GM19099 (cell line): ENCODE data around the gene CPPED1.

Source experiments
- POLR2A ChIP-seq: IDR thresholded peaks from 3 replicates; pipeline ENCODE4 v1.6.1; 2011; ENCODE audit warnings: low read depth; ENCODE audit not compliant: insufficient read length; ENCODE audit errors: extremely low read depth

CPPED1 gene

DNA sequence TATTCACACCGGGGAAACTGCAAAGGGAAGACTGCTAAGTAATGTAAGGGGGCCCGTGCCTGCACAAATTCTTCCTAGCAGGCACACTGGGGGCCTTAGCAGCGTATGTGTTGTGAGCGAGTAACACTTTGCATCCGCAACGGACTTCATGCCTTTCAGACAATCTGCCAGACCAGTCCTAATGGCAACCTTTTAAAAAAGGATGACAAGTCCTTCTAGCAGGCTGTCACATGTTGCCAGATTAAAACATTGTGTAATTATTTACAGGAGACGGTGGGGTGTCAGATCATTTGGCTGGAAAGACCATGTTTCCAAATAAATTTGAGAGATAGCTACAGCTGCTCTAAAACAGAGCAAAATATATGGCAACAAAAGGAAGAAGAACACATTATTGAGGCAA is 46.1 kb downstream of the CPPED1 start:
- TF ChIP-seq POLR2A: no peak

DNA sequence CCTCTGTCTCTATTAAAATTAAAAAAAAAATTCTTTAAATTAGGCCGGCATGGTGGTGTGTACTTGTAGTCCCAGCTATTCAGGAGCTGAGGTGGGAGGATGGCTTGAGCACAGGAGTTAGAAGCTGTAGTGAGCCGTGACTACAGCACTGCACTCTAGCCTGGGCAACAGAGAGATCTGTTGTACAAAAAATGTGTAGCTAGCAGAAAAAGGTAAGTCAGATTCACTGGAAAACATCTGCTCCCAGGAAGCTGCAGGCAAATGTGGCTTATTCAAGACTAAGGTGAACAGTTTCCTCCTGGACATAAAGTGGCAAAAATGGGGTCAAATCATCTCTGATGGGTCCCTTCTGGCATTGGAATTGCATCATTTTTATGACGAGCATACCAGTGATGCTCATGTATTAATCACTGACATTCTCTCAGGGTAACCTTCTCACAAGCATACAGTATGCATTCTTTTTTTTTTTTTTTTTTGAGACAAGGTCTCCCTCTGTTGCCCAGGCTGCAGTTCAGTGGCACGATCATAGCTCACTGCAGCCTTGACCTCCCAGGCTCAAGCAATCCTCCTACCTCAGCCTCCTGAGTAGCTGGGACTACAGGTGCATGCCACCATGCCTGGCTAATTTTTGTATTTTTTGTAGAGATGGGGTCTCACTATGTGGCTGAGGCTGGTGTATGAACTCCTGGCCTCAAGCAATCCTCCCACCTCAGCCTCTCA is 48.7 kb downstream of the CPPED1 start:
- no peak for TF ChIP-seq POLR2A

DNA sequence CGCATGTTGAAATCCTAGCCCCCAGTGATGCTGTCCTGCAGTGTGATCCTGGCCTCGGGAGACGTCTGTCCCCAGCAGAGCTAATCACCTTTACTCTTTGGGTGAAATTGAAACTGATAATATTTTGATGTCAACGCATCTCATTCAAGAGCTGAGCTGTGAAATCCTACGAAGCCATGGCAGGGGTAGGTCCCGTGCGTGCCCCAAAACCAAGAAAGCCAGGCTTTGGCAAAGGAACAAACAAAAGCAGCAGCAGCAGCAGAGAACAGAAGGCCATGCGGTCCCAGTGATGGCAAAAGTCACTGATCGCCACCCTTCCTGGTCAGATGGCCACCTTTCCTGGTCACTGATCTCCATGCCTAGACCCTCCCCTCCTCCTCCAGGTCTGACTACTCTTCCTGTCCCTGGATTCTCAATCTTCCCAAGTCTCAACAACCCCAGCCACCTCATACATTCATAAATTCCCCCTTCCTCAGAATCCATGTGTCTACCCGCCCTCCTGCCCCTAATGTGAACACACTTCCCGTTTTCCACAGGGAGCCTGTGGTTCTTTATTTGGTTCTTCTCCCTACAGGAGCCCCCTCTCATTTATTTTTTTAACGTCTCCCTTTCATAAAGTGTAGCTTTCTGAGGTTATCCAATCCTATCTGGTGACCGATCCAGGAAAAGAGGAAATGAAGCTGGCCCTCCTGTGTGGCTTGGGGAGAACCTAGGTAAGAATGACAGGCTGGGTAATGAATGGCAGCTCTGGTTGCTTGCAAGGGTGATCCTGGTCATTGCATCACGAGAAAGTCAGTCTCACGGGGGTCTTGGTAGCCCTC is 50.3 kb downstream of the CPPED1 start:
- no peak for TF ChIP-seq POLR2A

DNA sequence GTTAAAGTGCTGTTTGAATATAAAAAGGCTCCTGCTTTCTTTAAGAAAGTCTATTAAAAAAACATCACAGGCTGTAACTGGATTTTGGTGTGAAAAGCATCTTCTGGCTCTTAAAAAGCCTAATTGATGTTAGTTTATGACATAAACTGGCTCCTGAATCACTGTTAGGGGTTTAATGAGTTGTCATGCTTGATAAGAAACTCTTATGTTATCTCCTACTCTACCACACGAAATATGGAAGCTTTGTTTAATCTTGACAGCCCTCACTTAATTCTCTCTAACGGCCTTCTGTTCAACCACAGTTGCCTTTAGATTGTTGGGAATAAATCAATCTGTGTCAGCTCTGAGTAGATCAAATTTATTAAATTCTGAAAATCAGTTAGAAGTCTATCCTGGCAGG is 51.5 kb downstream of the CPPED1 start:
- no peak for TF ChIP-seq POLR2A

DNA sequence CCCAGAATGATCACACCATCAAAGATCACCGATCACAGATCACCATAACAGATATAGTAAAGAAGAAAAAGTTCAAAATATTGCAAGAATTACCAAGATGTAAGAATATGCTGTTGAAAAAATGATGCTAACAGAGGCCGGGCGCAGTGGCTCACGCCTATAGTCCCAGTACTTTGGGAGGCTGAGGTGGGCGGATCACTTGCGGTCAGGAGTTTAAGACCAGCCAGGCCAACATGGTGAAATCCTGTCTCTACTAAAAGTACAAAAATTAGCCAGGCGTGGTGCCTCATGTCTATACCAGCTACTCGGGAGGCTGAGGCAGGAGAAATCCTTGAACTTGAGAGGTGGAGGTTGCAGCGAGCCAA is 53.2 kb downstream of the CPPED1 start:
- no peak for TF ChIP-seq POLR2A

DNA sequence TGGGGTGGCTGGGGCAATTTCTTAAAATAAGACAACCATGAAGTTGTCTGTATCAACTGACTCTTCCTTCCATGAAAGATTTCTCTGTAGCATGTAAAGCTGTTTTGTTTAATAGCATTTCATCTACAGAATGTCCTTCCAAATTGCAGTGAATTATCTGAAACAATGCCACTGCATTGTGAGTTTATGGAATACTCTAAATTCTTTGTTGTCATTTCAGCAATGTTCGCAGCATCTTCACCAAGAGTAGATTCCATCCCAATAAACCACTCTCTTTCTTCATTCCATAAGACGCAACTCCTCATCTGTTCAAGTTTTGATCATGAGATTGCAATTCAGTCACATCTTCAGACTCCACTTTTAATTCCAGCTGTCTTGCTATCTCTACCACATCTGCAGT is 54.6 kb downstream of the CPPED1 start:
- no peak for TF ChIP-seq POLR2A

DNA sequence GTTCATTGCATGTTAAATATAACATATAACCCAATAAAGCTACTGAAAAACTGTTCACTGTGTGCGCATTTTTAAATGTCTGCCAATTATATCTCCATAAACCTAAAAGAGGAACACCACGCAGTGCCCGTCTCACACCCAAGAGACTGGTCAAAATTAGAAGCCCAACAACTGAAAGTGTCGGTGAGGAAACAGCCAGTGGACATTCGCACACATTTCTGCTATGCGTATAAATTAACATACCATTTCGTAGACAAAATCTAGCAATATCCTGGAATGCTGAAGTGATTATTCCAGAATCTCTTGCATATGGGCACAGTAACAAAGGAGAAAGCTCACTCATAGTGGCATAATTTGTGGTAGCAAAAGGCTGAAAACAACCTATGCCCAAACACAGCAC is 55.9 kb downstream of the CPPED1 start:
- no peak for TF ChIP-seq POLR2A

DNA sequence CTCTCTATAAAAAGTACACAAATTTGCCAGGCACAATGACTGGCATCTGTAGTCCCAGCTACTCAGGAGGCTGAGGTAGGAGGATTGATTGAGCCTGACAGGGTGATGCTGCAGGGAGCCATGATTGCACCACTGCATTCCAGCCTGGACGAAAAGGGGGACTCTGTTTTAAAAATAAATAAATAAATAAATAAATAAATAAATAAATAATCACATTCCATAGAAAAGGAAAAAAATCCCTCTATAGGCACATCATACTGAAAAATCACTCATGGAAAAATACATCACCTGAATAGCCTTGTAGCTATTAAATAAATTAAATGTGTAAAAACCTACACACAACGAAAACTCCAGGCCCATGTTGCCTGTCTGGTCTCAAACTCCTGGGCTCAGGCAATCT is 56.4 kb downstream of the CPPED1 start:
- TF ChIP-seq POLR2A: no peak

DNA sequence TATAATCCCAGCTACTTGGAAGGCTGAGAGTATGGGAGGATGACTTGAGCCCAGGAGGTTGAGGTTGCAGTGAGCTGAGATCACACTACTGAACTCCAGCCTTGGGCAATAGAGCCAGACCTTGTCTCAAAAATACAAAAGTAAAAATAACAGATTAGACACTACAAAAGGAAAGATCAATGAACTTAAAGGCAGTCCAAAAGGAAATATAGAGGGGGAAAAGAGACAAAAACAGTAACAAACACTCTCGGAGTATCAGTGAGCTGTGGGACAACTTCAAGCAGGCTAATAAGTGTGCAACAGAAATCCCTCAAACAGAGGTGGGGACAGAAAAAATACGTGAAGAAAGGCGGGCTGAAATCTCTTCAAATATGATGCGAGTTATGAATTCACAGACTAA is 58.8 kb downstream of the CPPED1 start:
- no peak for TF ChIP-seq POLR2A

DNA sequence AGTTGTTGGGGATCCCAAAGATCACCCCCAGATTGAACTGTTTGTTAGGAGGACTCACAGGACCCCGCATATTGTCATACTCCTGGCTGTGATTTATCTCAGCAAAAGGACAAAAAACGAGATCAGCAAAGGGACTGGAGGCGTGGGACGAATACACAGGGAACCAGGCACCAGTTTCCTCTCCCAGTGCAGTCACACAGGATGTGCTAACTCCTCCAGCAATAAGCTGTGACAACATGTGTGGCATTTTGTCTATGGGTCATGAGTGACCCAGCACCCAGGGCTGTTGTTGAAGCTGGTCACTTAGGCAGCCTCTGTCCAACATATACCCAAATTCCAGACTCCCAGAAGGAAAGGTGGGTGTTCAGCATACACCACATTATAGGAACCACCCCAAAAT is 60.9 kb downstream of the CPPED1 start:
- no peak for TF ChIP-seq POLR2A

DNA sequence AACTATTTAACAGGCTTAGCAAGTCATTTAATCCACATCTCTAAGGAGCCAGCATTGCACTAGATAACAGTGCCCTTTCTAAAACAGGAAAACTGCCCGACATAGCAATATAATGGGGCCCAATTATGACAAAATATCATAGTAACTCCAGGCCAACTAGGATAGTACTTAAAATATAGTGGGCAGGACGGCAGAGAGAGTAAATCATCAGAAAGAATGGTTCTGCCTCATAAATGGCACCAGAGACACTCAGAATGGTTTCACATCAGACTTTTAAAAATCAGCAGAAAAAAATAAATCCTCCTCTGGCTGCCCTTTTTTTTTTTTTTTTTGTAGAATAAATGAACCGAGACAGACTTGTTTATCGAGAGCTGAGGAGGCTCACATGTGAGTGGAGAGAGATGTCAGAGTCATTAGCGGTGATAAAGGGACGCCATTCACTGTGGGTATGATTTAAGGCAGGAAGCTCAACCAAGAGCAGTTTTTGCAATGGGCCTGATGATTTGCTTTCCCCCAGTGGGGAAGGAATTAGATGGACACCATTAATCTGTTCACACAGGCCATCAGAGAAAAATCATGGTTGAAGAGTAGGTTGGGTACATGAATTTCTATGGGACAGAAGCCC is 62.6 kb downstream of the CPPED1 start:
- no peak for TF ChIP-seq POLR2A

DNA sequence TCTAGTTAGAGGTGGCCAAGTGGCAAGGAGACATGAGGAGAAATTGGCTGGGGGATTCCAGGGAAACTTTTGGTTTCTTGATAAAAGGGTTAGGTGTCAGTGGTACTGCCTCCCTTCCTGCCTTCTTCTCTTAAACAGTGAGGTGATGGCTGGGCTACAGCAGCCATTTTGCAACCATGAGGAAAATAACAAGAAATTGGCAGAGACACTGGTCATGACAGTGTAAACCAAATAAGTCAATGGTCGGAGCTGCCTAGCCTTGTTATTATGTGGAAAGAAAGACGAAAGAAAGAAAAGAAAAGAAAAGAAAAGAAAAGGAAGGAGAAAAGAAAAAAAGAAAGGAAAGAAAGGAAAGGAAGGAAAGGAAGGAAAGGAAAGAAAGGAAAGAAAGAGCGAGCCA is 63.9 kb downstream of the CPPED1 start:
- no peak for TF ChIP-seq POLR2A

DNA sequence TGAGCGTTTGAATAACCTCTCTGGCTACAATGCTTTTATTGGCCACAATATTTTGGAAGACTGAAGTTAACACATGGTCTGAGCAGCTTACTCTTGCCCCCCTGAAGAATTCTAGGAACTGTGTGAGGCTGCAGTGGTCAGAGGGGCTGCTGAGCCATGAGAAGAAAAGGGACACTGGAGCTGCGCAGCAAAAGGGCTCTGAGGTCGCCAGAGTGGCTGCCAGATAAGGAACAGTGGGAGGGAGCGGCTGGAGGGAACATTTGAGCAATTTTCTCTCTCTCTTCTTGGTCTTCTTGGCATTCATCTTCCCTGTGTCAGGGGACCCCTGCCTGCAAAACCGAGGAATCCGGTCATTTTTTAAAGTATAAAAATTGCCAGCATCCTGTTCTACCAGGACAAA is 66.1 kb downstream of the CPPED1 start:
- no peak for TF ChIP-seq POLR2A

DNA sequence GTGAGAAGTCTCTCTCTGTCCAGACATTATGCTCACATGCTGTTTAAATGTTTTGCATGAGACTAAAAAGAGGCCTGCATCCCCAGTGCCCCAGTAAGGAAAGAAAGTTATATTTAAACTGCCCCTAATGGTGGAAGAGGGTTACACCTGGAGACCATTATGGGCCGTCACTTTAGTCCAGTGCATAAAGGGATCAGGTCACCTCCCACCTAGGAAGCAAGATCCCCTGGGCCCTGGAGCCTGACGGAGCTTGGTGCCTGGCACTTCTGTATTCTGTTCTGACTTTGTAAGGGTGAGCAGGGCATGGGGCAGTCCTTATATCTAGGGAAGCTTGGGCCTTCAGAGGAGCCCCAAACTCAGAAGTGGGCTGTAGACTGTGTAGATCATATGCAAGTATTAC is 67.9 kb downstream of the CPPED1 start:
- no peak for TF ChIP-seq POLR2A

DNA sequence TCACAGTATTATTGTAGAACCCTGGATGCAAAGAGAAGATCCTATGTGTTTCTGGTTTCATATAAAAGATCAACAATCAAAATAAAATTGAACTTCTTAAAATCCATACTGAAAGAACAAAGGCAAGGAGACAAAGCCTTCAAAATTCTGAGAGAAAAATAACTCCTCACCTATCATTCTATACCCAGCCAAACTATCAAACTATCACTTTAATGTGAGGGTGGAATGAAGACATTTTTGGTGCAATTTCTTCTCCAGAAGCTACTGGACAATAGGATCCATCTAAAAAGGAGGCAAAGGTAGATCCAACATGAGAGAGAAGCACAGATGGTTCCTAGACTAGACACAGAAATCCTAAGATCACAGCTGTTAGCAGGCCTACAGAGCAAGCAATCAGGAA is 71.1 kb downstream of the CPPED1 start:
- TF ChIP-seq POLR2A: no peak

DNA sequence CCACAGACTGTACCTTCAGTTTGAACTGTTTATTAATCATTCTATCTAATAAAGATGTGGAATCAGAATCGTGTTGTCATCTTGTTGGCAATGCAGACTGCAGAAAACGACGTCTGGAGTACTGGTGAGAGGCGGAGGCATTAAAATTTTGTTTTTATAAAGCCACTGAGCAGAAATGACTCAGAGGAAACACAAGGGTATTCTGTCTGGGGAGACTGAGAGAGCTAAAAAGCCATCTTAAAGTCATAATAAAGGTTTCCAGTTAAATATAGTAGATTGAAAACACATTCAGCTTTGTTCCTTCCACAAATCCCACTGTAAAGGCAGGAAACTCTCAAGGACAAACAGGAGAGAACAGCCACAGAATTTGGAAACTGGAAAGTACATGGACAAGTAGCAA is 74.2 kb downstream of the CPPED1 start:
- TF ChIP-seq POLR2A: no peak
